Measurements from ENCODE around the gene PDE6H. TPM values are rescaled to one million over a fixed set of nuclear protein-coding genes. Genes with fewer than 3 reads are reported as not detected.

PDE6H gene
- total and polyA plus RNA-seq, 12 donors = 0.48 to 5.9 (median 1.5) TPM; not detected in 8

DNA sequence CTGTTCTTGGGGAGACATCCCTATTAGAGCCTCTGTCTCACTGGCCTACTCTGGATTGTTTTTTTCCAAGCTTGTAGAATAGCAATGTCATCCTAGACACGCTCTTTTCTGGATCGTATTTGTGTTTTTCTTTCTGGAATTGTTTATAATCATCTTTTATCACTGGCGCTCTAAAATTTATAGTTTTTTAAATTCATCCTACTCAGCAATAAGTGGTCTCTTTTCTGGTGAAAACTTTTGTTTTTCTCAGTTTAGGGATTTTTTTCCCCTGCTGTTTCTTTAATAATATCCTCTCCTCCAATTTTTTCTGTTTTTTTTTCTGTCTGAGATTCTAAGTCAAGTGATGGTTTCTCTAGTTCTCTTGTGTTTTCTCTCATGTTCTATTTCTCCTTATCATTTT is 25.2 kb downstream of the PDE6H start:
- Histone ChIP-seq H3K9me3 (replicated peaks in 1 of 3) (no peaks in the 10 kb centered on the region), H3K36me3 (replicated peaks in 1 of 2) (no peaks in the 10 kb centered on the region), H3K27ac (no peak overlapping the region), H3K27me3 (no peaks in the 10 kb centered on the region), H3K4me3 (no peak overlapping the region), H3K4me1 (replicated peaks in 1 of 2) (peaks cover 0 to 21% of the 10 kb centered on the region in 2 donors)
- 76 to 84% (median 82%) methylated on average over 3 of the region's 3 CpGs for WGBS, 4 donors
- no peak for DNase-seq
- TF ChIP-seq, protein P1, sequence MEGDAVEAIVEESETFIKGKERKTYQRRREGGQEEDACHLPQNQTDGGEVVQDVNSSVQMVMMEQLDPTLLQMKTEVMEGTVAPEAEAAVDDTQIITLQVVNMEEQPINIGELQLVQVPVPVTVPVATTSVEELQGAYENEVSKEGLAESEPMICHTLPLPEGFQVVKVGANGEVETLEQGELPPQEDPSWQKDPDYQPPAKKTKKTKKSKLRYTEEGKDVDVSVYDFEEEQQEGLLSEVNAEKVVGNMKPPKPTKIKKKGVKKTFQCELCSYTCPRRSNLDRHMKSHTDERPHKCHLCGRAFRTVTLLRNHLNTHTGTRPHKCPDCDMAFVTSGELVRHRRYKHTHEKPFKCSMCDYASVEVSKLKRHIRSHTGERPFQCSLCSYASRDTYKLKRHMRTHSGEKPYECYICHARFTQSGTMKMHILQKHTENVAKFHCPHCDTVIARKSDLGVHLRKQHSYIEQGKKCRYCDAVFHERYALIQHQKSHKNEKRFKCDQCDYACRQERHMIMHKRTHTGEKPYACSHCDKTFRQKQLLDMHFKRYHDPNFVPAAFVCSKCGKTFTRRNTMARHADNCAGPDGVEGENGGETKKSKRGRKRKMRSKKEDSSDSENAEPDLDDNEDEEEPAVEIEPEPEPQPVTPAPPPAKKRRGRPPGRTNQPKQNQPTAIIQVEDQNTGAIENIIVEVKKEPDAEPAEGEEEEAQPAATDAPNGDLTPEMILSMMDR (IDR thresholded peaks at IDR 0.05) = no peak
- no peak for TF ChIP-seq POLR2A (IDR thresholded peaks at IDR 0.05)
- intact Hi-C loops (cut with DNase I) = loop anchor here (5.0 to 10.0 kb wide), 3 partner anchors 151 to 273 kb away; partner anchors contain the start of gene ART4 (in 1 of the 2)

DNA sequence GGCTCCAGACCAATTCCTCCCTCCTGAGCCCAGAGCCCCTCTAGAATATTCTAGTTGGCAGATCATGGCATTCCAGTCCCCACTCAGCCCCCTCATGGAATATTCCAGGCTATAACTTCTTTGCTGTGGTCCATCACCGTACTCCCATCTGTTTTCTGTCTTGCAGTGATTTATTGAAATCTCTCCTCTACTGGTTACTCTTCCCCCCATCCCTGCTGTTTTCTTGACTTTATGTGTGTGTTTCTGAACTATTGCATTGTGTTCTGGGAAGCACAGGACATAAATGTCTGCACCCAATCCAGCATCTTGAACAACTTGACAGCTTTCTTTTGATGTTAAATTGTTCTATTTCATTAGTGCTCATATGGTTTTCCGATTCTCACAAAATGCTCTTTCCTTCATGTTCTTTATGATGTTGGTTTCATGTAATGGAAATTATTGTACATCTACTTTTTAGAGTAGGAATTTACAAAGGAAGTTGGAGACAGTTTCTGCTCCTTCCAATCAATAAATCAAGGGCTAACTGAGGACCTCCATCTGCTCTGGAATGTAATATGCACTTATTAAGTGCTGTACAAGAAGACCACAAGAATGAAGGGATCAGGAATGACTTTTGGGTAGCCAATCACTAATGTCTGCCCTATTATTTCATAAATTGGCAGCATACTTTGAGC is 26.3 kb downstream of the PDE6H start:
- H3K27ac ChIP-seq = peak overlapping the region in 2 of 5 donors; percentile 9 to 36
- DNase-seq = no peak
- H3K9me3 ChIP-seq (replicated peaks in 1 of 3) = no peaks in the 10 kb centered on the region
- TF ChIP-seq, protein P1 (IDR thresholded peaks at IDR 0.05) = no peak
- TF ChIP-seq POLR2A (IDR thresholded peaks at IDR 0.05) = no peak
- H3K4me3 ChIP-seq = no peak overlapping the region
- no peaks in the 10 kb centered on the region for H3K36me3 ChIP-seq (replicated peaks in 1 of 2)
- intact Hi-C loops (cut with DNase I) = loop anchor here (5.0 to 10.0 kb wide), 3 partner anchors 152 to 274 kb away; partner anchors contain the start of gene ART4 (in 1 of the 2)
- WGBS, 4 donors = 76 to 94% (median 83%) methylated on average over 2 of the region's 2 CpGs
- H3K27me3 ChIP-seq = no peaks in the 10 kb centered on the region
- peaks cover 0 to 21% of the 10 kb centered on the region in 2 donors for H3K4me1 ChIP-seq (replicated peaks in 1 of 2)

DNA sequence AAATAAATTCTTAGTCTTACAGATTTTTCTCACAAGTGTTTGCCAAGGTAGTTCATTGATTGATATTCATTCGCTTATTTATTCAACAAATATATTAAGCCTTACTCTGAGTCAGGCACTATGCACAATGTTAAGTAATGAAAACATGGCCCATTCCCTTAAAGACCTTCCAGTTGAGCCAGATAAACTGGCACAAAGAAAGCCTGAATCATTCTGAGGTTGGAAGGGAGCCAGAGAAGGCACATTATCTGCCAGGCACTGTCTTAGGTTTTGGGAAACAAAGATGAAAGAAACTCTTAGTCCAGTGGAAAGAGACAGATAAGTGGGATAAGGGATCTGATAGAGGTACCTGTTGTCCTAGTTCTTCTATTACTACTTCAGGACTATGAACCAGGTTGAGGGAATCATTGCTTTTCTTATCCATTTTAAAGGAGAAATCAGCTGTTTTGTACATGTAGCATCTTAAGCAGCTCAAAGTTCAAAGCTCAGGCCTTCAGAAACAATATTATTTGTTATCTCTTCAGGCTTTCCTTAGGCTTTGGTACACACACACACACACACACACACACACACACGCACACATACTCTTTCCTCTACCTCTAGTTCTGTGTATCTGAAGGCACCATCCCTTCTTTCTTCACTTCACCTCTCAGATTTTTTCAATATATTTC is 27.0 kb downstream of the PDE6H start:
- no peaks in the 10 kb centered on the region for H3K36me3 ChIP-seq (replicated peaks in 1 of 2)
- WGBS, 4 donors = 63 to 70% (median 64%) methylated on average over 2 of the region's 2 CpGs
- peak overlapping the region in 2 of 5 donors; percentile 9 to 36 for H3K27ac ChIP-seq
- H3K9me3 ChIP-seq (replicated peaks in 1 of 3) = no peaks in the 10 kb centered on the region
- no peak overlapping the region for H3K4me3 ChIP-seq
- TF ChIP-seq, protein P1 (IDR thresholded peaks at IDR 0.05) = no peak
- TF ChIP-seq POLR2A (IDR thresholded peaks at IDR 0.05) = no peak
- H3K4me1 ChIP-seq (replicated peaks in 1 of 2) = peaks cover 0 to 21% of the 10 kb centered on the region in 2 donors
- H3K27me3 ChIP-seq = no peaks in the 10 kb centered on the region
- peak; percentile 42 to 71 (median 62) for DNase-seq
- intact Hi-C loops (cut with DNase I) = loop anchor here (5.0 to 10.0 kb wide), 4 partner anchors 153 to 275 kb away; partner anchors contain the start of genes ART4 (in 1 of the 2) and RERG (in 1 of the 2)

DNA sequence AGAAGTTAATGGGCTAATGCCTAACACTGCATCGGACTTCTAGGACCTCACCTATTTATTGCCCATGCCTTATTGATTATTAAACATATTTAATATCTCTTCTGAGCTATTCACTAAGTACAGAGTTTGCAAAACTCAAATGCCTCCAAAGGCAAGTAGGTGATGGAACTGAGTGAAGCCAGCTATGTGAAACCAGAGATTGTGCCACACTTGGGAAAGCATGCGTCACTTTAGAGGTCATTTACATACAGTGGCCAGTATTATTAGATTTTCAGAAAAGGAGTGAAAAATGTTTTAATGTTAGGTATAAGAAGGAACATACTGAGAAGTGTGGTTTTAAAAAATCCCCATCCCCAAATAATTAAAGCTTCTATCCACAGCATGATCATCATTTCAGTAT is 27.7 kb downstream of the PDE6H start:
- intact Hi-C loops (cut with DNase I) = loop anchor here in 1 of 2 donors (5.0 kb wide), 1 partner anchor 222 kb away; the partner anchor contains the start of gene RERG
- Histone ChIP-seq H3K4me3 (no peak overlapping the region), H3K9me3 (replicated peaks in 1 of 3) (no peaks in the 10 kb centered on the region), H3K27ac (no peak overlapping the region), H3K4me1 (replicated peaks in 1 of 2) (peaks cover 0 to 21% of the 10 kb centered on the region in 2 donors), H3K27me3 (no peaks in the 10 kb centered on the region), H3K36me3 (replicated peaks in 1 of 2) (no peaks in the 10 kb centered on the region)
- WGBS, 4 donors = 91 to 95% (median 93%) methylated on average over 2 of the region's 2 CpGs
- DNase-seq = no peak
- no peak for TF ChIP-seq POLR2A (IDR thresholded peaks at IDR 0.05)
- TF ChIP-seq, protein P1 (IDR thresholded peaks at IDR 0.05) = no peak

All from adrenal gland (tissue), 12 donors.